NCI-H1417 (cell line): Measurements from ENCODE around the gene CCDC68.

Experiments used
- DNase-seq, 3 experiments: peaks; one replicate each; lab custom pipeline; 2025; lab: John Stamatoyannopoulos, UW

The CCDC68 gene

DNA sequence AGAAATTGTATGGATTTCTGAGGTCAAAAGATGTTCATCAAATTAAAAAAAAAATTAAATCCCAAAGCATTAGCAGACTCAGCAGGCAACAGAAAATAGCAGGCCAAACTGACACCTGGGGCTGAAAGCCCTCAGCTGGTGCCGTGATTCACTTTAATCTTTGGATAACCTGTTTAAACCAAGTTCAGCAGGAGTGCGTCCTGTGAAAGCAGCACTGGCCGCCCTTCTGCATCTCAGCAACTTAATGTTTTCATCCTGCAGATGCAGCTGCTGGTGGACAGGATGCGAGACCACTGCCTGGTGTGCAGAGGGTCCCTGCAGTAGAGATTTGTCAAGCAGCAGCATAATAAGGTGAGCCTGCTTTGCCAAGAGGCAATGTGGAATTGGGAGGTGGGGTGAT, 41.2 kb downstream of the CCDC68 start:
- DNase-seq, result no peak

DNA sequence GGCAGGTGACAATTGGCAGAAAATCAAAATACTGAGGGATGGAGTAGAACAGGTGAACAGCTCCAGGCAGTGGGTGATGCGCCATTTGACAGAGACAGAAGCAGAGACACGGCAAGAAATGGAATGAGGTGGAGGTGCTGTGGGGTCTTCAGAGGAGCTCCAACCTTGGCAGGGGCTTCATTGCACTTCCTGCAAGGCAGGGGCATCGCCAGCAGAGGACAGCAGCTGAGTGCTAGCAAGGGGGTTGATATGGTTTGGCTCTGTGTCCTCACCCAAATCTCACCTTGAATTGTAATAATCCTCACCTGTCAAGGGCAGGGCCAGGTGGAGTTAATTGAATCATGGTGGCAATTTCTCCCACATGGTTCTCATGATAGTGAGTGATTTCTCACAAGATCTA, 42.8 kb downstream of the CCDC68 start:
- no peak for DNase-seq

DNA sequence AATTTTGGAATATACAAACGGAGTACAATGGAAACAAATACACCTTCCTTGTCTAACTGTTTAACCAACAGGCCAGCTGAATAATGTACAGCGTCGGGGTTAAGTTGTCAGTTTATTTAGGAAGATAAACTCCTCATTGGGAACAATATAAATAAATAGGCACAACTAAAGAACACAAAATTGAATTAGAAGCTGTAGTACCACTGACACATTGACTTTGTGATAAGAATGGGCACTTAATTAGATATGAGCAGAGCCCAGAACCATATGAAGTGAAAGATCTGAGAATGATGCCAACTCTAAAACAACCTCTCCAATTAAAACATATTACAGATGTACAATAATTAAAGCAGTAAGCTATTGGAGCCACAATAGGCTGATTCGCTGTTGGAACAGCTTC, 44.4 kb downstream of the CCDC68 start:
- no peak for DNase-seq

DNA sequence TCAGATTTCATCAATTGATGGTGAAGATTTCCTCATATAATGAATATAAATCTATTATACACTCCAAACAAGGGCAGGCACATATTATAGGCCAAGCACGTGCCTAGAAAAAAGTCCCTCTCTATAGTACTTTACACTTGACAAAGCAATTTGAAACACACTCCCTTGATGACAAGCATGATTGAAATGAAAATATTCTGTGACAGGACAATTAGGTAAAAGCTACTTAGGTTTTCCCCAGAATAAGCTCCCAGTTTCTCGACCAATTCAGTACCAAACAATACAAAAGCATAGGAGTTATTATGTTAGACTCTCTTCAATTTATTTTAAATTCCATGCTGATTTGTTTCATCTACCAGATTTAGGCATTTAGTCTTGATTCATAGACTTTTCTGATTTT, 47.7 kb downstream of the CCDC68 start:
- DNase-seq, result no peak

DNA sequence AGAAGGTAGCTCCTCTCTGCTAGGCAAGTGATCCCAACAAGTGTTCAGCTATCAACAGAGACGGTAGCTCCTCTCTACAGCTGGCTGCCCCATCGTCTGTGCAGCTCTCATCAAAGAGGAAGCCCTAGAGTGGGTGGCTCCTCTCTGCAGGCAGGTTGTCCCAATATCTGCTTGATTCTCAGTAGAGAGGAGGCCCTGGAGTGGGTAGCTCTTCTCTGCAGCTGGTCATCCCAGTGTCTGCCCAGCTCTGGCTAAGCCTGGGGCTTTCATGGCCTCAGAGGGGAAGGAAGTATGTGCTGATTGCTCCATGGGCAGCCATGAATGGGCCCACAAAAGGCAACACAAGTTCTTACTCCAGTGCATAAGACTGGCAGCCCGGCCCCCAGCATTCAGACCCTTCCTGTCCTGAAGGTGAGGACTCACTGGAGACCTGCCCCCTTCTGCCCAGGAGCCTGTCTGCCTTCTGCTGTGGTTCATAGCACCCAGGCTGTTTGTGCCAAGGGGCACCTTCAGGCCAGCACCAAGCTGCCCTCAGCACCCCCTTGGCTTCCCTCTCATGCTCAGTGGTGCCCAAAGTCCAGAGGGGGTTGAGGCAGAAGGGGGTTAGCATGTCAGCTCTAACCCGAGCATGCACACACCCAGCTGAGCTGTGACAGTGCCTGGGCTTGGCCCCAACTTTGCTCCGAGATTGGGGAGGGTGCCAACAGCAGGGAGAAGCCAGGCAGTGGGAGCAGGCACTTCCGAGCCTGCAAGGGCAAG, 48.9 kb downstream of the CCDC68 start:
- no peak for DNase-seq

DNA sequence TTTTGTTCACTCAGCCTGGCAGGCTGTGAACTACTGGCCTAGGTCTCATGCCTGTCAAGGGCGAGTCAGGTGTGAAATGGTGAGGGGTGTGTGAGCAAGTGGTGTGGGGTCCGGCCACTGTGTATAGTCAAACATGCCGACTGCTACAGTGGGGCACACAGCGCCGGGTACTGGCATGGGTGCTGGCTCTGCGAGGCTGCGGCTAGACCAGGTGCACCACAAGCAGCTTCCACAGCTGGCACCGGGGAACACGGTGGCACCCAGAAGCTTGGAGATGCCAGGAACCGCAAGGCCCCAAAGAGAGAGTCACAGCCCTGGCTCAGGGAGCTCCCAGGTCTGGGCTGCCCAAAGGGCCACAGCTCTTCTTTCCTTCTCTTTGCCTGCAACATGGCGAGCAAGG, 49.7 kb downstream of the CCDC68 start:
- DNase-seq, result no peak

DNA sequence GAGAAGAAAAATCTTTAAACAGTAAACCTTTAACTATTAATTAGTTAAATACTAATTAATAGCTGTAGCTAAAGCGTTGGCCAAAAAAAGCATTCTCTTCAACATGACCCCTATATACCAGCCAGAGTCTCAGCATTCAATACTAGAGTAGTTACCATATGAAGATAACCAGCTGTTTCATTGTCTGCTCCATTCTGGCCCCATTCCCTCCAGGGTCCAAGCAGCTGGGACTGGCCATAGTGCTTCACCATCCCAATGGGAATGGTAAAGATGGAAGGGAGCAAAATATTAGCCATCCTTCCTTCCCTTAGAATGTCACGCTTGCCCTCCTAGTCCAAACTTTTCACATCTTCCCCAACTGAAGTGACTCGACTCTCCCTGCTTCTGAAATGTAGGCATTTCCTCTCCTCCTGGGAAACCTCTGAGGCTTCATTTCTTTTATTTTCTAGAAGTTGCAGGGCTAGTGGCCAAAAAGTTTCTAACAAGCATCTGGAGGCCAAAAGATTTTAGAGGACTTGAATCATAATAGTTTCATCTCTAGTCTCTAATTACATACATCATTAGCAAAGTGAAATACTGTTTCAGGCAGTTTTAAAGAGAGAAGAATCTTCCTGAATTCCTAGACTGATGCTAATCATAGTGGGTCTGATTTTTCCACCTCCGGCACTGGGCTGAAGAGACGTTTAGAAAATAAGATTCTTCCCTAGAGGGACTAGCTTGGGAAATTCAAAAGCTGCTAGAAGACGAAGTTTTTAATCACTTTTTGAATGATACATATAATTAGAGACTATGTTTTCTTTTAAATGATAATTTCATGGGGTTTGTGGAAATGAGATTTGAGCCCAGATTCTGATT, 52.7 kb downstream of the CCDC68 start:
- DNase-seq, result no peak

DNA sequence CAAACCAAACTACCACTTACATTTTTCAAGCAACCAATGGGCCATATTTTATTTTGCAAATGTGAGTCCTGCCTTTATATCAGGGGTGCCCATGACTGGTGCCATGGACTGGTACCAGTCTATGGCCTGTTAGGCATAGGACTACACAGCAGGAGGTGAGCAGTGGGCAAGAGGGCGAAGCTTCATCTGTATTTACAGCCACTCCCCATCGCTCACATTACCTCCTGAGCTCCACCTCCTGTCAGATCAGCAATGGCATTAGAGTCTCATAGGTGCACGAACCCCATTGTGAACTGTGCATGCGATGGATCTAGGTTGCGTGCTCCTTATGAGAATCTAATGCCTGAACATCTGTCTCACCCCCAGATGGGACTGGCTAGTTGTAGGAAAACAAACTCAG, 53.6 kb downstream of the CCDC68 start:
- no peak for DNase-seq

DNA sequence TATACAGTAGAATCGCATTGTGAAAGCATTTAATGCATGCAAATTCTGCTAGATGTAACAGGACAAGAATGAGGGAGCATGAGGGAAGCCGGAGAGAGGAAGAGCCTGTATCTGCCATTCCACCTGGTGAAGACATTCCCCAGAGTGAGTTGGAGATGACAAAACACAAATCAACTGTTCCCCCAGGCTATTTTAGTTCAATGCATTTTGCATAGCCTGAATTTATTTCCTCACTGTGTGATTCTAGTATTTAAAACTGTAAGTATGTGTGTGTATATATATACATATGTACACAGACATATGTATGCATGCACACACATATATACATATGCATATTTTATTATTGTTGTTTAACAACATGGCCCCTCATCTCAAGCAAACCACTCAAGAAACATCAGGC, 54.7 kb downstream of the CCDC68 start:
- DNase-seq, result no peak

DNA sequence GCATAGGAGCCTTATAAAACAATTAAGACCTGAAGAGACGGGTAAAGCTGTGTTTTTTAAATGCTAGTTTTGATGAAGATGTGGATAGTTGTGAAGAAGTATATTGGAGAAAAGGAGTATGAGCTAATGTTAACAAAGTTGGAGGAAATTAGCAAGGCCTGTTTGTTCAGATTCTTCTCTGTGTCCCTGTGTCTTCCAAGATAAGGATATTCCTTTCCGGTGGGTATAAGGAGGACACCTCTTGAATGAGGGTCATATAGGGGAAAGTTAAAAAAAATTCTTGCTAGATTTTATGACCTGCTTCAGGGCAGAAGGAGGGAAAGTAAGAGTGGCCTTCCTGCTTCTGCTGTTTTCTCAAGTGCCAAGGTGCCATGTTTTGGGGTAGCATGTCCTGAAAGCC, 59.0 kb downstream of the CCDC68 start:
- DNase-seq, result no peak

DNA sequence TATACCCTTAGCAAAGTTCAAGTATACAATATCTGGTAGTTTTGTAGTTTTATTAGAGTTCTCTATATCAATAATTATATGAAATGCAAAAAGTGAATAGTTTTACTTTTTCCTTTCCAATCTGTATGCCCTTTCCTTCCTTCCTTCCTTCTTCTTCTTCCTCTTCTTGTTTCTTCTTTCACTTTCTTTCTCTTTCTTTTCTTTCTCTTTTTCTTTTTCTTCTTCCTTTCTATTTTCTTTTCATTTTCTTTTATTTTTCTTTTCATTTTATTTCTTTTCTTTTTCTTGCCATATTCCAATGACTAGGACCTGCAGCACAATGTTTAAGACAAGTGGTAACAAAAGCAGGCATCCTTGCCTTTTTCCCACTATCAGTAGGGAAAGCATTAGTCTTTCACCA, 59.8 kb downstream of the CCDC68 start:
- DNase-seq, result no peak

DNA sequence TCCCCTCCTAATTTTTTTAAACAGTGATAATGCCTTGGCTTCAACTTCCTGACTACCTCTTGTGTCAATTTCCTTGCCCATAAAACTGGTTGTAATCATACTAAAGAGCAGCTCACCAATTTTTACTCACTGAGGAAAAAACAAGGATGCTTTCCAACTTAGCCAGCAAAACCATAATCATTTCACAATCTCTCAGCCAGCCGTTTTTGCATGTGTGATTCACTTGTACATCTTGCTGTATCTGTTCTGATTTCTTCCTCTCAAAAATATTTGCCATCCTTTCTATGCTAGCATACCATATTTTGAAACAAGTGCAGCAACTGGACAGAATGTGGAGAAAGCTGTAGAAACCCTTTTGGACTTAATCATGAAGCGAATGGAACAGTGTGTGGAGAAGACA, 70.3 kb downstream of the CCDC68 start:
- DNase-seq, result no peak

DNA sequence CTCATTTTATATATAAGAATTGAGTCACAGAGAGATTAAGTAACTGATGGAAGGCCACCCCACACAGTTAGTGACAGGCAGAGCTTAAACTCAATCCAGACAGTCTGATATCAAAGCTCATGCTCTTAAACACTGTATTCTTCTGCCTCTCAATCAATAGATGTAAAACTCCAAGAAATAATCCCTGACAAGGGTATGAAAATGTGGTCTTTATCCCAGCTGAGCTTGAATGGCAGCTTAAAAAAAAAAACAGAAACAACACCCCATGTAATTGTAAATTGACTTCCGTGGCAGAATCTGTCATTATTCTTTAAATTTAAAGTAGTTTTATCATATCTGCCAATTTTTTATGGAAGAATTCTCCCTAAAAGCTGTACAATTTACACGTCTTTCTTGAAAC, 70.9 kb downstream of the CCDC68 start:
- DNase-seq, result no peak

DNA sequence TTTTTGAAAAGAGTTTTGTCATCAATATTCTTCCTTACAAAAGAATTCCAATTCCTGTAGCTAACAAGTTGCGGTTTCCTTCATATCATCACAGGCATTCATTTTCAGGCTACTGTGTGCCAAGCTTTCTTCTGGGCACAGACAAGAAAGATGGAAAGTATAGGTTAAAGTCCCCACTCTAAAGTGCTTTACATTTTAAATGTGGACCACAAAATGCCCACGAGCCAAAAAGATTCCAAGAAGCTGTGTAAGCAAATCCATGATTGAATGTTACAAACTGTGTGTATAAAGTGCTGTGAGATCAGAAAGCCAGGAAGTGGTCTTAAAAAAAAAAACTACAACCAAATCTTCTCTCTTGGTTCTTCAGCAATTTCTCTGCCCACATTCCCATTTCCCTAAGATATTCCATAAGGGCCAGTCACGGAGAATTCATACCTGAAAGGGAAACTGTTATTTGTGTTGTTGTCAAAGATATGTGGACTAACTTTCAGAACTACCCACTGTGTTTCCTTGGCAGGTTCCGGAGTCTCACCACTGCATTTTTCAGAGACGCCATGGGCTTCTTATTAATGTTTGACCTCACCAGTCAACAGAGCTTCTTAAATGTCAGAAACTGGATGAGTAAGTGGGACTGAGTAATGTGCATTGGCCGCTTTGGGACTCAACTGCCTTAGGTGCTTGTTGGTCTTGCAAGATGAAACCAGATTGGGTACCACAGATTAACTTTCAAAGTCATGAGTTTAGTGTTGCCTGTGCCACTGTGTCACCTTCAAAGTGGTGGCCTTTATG, 75.3 kb downstream of the CCDC68 start:
- no peak for DNase-seq

DNA sequence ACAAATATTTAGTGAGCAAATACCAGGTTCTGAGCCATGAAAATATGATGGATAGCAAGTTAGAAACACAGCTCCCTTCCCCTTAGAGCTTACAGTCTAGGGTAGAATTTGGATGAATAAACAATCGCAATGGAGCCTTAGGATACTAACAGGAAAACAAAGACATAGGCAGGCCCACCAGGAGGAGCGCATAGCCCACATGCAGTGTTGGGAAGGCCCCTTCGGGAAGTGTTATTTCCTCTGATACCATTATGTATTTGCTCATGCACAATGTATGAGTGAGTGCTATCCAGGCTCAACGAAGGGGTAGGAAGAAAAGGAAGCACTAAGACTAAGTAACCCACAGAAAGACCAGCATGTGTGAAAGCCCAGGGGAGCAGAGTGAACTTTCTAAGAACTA, 76.9 kb downstream of the CCDC68 start:
- DNase-seq, result no peak

DNA sequence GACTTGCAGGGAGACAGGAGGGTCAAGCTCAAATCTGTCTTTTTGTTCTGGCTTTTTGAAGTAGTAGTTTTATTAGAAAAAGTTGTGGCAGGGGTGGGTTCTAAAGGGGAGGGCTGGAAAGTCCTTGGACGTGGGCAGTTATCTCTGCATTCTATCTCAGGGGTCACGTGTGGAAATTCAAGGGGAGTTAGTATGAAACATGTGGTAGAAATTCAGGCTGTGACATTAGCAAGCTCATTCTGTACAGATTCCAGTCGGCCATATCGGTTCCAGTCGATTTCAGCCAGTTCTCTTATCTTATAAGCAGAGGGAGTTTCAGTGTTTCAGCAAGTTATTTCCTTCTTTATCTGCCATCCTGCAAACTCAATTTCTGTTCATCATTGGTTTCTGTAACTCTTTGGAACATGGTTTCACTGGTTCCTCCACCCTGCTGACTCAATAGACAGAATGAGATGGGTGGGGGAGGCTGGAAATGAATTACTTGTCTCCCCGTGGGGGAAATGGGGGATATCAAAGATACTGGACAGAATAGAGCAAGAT, 78.0 kb downstream of the CCDC68 start:
- peak in 1 of 3 experiments; percentile 3 for DNase-seq

DNA sequence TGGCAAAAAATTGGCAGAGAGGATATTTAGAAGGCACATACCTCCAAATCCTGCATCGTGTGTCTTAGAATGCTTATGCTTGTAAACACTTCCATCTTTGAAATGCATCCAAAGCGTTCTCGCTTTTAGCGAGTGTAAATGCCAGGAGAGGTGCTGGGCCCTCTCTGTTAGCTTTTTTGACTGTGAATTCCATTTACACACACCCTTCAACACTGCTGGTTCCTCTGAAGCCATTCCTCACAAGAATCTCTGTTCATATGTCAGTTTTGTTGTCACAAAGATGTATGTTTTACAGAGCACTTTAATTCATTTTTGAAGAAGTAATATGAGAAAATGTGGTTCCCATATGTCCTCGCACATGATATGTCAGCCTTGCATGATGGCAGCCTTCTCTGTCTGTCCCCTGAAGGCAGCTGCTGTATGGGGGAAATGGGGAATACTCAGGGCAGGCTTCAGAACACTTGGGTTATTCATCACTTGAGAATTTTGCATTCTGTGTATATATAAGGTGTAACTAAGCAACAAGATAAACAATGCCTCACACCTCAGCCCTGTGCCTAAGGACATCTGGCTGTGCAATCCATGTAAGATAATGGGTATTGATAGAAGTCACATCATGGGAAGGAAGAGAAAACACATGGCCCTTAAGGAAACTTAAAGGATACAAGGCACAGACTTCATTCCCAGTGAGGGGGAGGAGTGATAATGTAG, 78.7 kb downstream of the CCDC68 start:
- peak in 2 of 3 experiments; percentile 55 to 79 for DNase-seq

DNA sequence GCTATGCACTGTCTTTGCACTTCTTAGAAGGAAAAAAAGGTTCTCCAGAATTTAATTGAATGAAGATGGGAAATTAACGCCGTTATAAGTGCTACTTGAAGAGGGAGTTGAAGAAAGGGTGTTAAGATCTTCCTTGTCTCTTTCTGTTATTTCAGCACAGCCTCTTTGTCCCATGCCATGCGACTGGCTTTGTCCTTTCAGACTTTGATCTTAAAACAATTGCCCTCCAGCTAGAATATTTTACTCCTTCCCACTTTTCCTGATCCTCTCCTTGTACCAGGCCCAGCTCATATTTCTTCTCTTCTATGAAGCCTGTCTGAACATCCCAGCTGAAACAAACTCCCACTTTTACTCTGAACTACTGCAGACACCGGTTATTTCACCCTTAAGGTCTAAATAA, 79.6 kb downstream of the CCDC68 start:
- DNase-seq, result no peak

DNA sequence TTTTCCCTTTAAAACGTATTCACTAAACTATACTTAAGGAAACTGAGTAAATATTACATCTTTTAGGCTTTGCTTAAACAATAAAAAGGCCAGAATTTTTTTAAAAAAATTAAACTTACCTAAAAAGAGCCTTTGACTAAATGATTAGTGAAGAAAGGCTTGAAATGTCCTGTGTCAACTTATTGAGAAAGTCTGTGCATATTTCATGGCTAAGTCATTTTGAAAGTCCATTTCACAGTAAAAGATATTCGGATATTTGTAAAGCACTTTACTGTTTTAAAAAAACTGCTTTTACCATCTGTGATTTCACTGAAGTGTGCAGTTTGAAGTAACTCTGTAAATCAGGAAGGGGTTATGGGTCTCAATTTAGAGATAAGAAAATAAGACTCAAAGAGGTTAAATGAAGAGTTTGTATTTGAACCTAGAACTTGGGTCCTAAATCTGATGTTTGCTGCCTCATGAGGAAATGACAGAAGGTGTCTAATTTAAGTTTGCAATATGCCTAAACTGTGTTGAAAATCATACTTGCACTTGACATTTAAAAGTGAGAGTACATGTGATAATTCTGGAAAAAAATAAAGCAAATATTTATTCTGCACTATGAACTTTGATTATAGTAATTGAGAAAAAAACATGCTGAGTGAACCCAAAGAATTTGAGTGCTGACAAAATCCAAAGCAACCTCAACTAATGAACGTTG, 80.5 kb downstream of the CCDC68 start:
- DNase-seq, result peak in 1 of 3 experiments; percentile 30

DNA sequence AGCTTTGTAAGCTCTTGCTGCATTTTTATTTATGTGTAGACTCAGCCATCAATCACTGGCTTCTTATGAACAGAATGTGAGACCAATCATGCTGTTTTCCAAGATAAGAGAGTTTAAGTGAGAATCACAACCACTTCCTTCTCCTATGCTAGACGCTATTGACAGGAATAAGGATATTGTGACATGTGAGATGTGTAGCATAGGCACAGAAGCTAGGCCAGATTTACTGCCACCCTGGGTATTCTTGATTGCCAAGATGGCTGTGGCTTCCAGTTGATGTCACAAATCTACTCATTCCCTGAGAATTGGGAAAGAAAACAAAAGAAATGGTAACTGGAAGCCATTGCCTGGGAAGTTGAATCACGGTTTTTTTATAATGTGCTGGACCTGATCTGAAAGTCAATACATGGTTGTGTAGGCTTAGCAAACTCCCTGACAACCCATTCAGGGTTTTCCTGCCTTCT, 81.1 kb downstream of the CCDC68 start:
- DNase-seq, result no peak

DNA sequence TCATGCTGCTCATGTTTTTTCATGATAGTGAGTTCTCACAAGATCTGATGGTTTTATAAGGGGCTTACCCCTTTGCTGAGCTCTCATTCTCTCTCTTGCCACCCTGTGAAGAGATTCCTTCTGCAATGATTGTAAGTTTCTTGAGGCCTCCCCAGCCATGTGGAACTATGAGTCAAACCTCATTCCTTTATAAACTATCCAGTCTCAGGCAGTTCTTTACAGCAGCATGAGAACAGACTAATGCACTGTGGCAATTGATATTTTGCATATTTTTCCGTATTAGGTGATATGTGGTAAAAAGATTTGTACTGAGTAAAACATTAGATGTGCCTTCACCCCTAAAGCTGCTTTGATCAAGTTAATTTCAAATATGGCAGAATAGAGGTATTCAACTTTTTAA, 82.2 kb downstream of the CCDC68 start:
- DNase-seq, result no peak
